ENCODE results near the gene CACNB1. TPM values are rescaled to one million over a fixed set of nuclear protein-coding genes. Genes with fewer than 3 reads are reported as not detected.

The CACNB1 gene
- total and polyA plus RNA-seq, 2 of the 13 experiments (the other 11 are each of a cell fraction or from before 2014, with no cell fraction given) = 0.75 to 1.5 TPM

GRCh38 chr17:39153599-39154051 is 43.8 kb downstream of the CACNB1 start (continued):
- TF ChIP-seq MATR3 (CRISPR knock-in tag; IDR thresholded peaks at IDR 0.05) (no peak), ZNF512 (CRISPR knock-in tag; IDR thresholded peaks at IDR 0.05) (no peak), PCBP2 (optimal IDR thresholded peaks at IDR 0.05; ENCODE audit: low read depth, low read length, poor library complexity, severe bottlenecking) (no peak), DMAP1 (CRISPR knock-in tag; IDR thresholded peaks at IDR 0.05) (no peak), ETV6 (CRISPR knock-in tag; conservative IDR thresholded peaks at IDR 0.05) (peak; percentile 41; the same call in 1 of the 2 replicates), ZNF556 (CRISPR knock-in tag; IDR thresholded peaks at IDR 0.05; ENCODE audit: borderline replicate concordance) (peak; percentile 61; the same call in 1 of the 2 replicates), TEAD3 (CRISPR knock-in tag; optimal IDR thresholded peaks at IDR 0.05; ENCODE audit: borderline replicate concordance) (peak; percentile 9), ZBTB39 (CRISPR knock-in tag; IDR thresholded peaks at IDR 0.05) (no peak), MBNL3 (CRISPR knock-in tag; conservative IDR thresholded peaks at IDR 0.05) (no peak), ZFY (CRISPR knock-in tag; IDR thresholded peaks at IDR 0.05) (peak; percentile 12; the same call in 1 of the 2 replicates), ZBTB2 (CRISPR knock-in tag; IDR thresholded peaks at IDR 0.05; ENCODE audit: low read depth) (no peak), SIX4 (CRISPR knock-in tag; IDR thresholded peaks at IDR 0.05) (no peak), EEA1 (CRISPR knock-in tag; IDR thresholded peaks at IDR 0.05; ENCODE audit: borderline replicate concordance) (no peak), ZSCAN12 (CRISPR knock-in tag; IDR thresholded peaks at IDR 0.05) (no peak), KIAA2018 (CRISPR knock-in tag; IDR thresholded peaks at IDR 0.05; ENCODE audit: borderline replicate concordance) (no peak), ZFP37 (CRISPR knock-in tag; IDR thresholded peaks at IDR 0.05; ENCODE audit: borderline replicate concordance) (no peak), SP5 (CRISPR knock-in tag; IDR thresholded peaks at IDR 0.05; ENCODE audit: borderline replicate concordance, low read depth) (no peak)
